K562 (cell line): ENCODE results near the gene MAGI2. TPM values are rescaled to one million over a fixed set of nuclear protein-coding genes. Genes with fewer than 3 reads are reported as not detected.

ENCODE experiments used
- ATAC-seq: fragments of 200-7000 bp; cut with Tn5 transposase; 3 replicates; pipeline ENCODE4 v1.9.1; 2020; ENCODE audit warnings: moderate library complexity
- BruUV-seq: library from RNA; stranded (reverse); fragments of 400-500 nt; replicated peaks from 2 replicates; lab custom pipeline; 2021; lab: Mats Ljungman, UMichigan
- CTCF ChIA-PET: fragments of 300-600 bp; formaldehyde crosslinking; extraction: SDS; loops from one replicate; lab custom pipeline; 2021; ENCODE audit warnings: low intra/inter-chr PET ratio; lab: Yijun Ruan, JAX
- POLR2A ChIA-PET: fragments of 300-600, 350-650 bp; sonication (Branson Sonifier 250); formaldehyde crosslinking; extraction: SDS; loops from one replicate; lab custom pipeline; 2021; ENCODE audit warnings: antibody characterized with exemption, inconsistent platforms; lab: Yijun Ruan, JAX
- DNase-seq, 4 experiments: peaks; one replicate each; pipeline versions ENCODE4 v3.0.0 to v3.0.0-alpha.2; 2011 to 2018; ENCODE audit warnings: low spot score in 3 of 4, mixed read lengths in 3 of 4; ENCODE audit errors: extremely low read depth in 1 of 4
- FAIRE-seq: peaks from 2 replicates; lab custom pipeline; 2011; peaks lifted over from hg19 to GRCh38; lab: Jason Lieb, UNC
- H2AFZ ChIP-seq: 2 replicates; pipeline ENCODE4 v1.6.0; 2011; ENCODE audit warnings: low read depth, low read length, control low read depth, inconsistent platforms
- H3K27ac ChIP-seq: fragments of 200-600 bp; 3 replicates; pipeline ENCODE4 v1.8.0; 2011; ENCODE audit warnings: low read depth, mild to moderate bottlenecking, control low read depth, inconsistent platforms, low read length, moderate library complexity, mixed read lengths; ENCODE audit errors: extremely low read depth
- H3K27me3 ChIP-seq, 2 experiments: fragments of 300-600 bp in 1 of 2; 2 replicates in 1 of 2; 3 replicates in 1 of 2; pipeline versions ENCODE4 v1.6.0 to v1.8.0; 2011; ENCODE audit warnings: inconsistent platforms in 2 of 2, low read length in 2 of 2, mild to moderate bottlenecking in 1 of 2, mixed read lengths in 1 of 2, moderate library complexity in 1 of 2; ENCODE audit not compliant: control insufficient read depth in 2 of 2, insufficient read depth in 2 of 2
- H3K36me3 ChIP-seq: fragments of 300-600 bp; 3 replicates; pipeline ENCODE4 v1.8.0; 2011; ENCODE audit warnings: mild to moderate bottlenecking, low read length, inconsistent platforms; ENCODE audit not compliant: control insufficient read depth, insufficient read depth
- H3K4me1 ChIP-seq, 2 experiments: fragments of 200-600 bp in 1 of 2; replicated peaks in 1 of 2; 2 replicates in 1 of 2; 3 replicates in 1 of 2; pipeline versions ENCODE4 v1.5.1 to v1.8.0; 2011; ENCODE audit warnings: inconsistent platforms in 2 of 2, low read length in 2 of 2, mild to moderate bottlenecking in 1 of 2, mixed read lengths in 1 of 2, moderate library complexity in 1 of 2; ENCODE audit not compliant: control insufficient read depth in 2 of 2, insufficient read depth in 2 of 2
- H3K4me2 ChIP-seq: 2 replicates; pipeline ENCODE4 v1.6.1; 2011; ENCODE audit warnings: low read length, control low read depth, inconsistent platforms, mixed read lengths; ENCODE audit not compliant: insufficient read depth
- H3K4me3 ChIP-seq: fragments of 200-600 bp; sonication (generic), shearing (Covaris generic); 2 replicates; pipeline ENCODE4 v1.5.1; 2016; ENCODE audit warnings: control low read depth, inconsistent platforms
- H3K79me2 ChIP-seq: fragments of 200-600 bp; 3 replicates; pipeline ENCODE4 v1.8.0; 2011; ENCODE audit warnings: low read length, inconsistent platforms; ENCODE audit not compliant: control insufficient read depth, insufficient read depth
- H3K9ac ChIP-seq, 2 experiments: 2 replicates each; pipeline versions ENCODE4 v1.6.0 to v1.6.1; 2011; ENCODE audit warnings: low read depth in 2 of 2, low read length in 2 of 2, control low read depth in 1 of 2, inconsistent platforms in 1 of 2, mild to moderate bottlenecking in 1 of 2, mixed read lengths in 1 of 2; ENCODE audit not compliant: insufficient read depth in 1 of 2
- H3K9me1 ChIP-seq: one replicate; pipeline ENCODE4 v1.6.0; 2011; ENCODE audit warnings: inconsistent platforms, mild to moderate bottlenecking, low read length, moderate library complexity; ENCODE audit not compliant: control insufficient read depth, insufficient read depth
- H3K9me3 ChIP-seq: replicated peaks from 2 replicates; pipeline ENCODE4 v1.5.1; 2011; ENCODE audit warnings: low read depth, low read length, inconsistent platforms; ENCODE audit not compliant: control insufficient read depth, insufficient read depth
- H4K20me1 ChIP-seq: replicated peaks from 2 replicates; pipeline ENCODE4 v1.6.1; 2011; ENCODE audit warnings: low read length, inconsistent platforms, mixed read lengths; ENCODE audit not compliant: control insufficient read depth, insufficient read depth
- CCNT2 ChIP-seq: IDR thresholded peaks from 2 replicates; pipeline ENCODE4 v1.6.1; 2011; ENCODE audit warnings: borderline replicate concordance, low read depth, mild to moderate bottlenecking, moderate library complexity, mixed read lengths, low read length; ENCODE audit not compliant: insufficient read length; ENCODE audit errors: extremely low read depth
- COPS2 ChIP-seq: fragments of 450-650 bp; conservative IDR thresholded peaks from 2 replicates; pipeline ENCODE4 v1.6.1; 2016; ENCODE audit warnings: mild to moderate bottlenecking, moderate library complexity
- ESRRB ChIP-seq: fragments of 250-450 bp; sonication (Bioruptor Pico); IDR thresholded peaks from 2 replicates; pipeline ENCODE4 v1.5.0; 2020; ENCODE audit warnings: mild to moderate bottlenecking, moderate library complexity, borderline replicate concordance
- RBM22 ChIP-seq: fragments of 200-400 bp; formaldehyde crosslinking; IDR thresholded peaks from 2 replicates; pipeline ENCODE4 v1.6.1; 2018; ENCODE audit warnings: low read length, low read depth; ENCODE audit not compliant: poor library complexity, severe bottlenecking
- ZNF707 ChIP-seq: fragments of 250-450 bp; sonication (Bioruptor Pico); conservative IDR thresholded peaks from 2 replicates; pipeline ENCODE4 v1.8.0; 2022; ENCODE audit warnings: inconsistent platforms, mild to moderate bottlenecking, moderate library complexity
- WGBS: fragments of 100-300 bp; shearing (Covaris generic); methylation state at CpG from one replicate; pipeline ENCODE4 v1.1.6; 2016; ENCODE audit warnings: low coverage, mixed read lengths; ENCODE audit not compliant: insufficient coverage; ENCODE audit errors: missing lambda C conversion rate; 5-methylcytosine and 5-hydroxymethylcytosine counted together
- in situ Hi-C: fragments of 300-500 bp; cut with MboI; formaldehyde crosslinking; loops from 4 replicates; pipeline ENCODE4 v1.15.0; 2018; ENCODE audit warnings: inconsistent platforms, mixed read lengths
- intact Hi-C: fragments of 100-400 bp; cut with micrococcal nuclease; formaldehyde crosslinking; loops from 2 replicates; pipeline ENCODE4 v1.14.2; 2022
- polyA plus RNA-seq, 8 experiments: library from polyadenylated mRNA; depleted of rRNA in 4 of 8; stranded (reverse) in 5 of 8; unstranded in 3 of 8; fragments of >200 nt; fragmentation: Nextera tagmentation in 2 of 8; fragmentation: Illumina TruSeq in 1 of 8; extraction: Ambion mirVana in 2 of 8; extraction: Trizol in 1 of 8; gene quantifications; 2 replicates each; pipeline versions ENCODE4 v1.2.1 to v1.2.3, GENCODE V29; 2011 to 2014; ENCODE audit warnings: inconsistent platforms in 1 of 8, missing spikeins in 1 of 8
- total RNA-seq, 7 experiments: library from RNA; depleted of rRNA in 6 of 7; stranded (reverse); fragments of >200 nt in 6 of 7; fragmentation: Illumina TruSeq in 2 of 7; extraction: Trizol in 2 of 7; gene quantifications; 2 replicates each; pipeline versions ENCODE4 v1.2.1 to v1.2.3, GENCODE V29; 2011 to 2021; ENCODE audit warnings: low replicate concordance in 1 of 7
- TF ChIP-seq, protein P1 (sequence below): fragments of 450-650 bp; conservative IDR thresholded peaks from 2 replicates; pipeline ENCODE4 v1.6.1; 2016; ENCODE audit warnings: missing genetic modification characterization, low read depth, mild to moderate bottlenecking, missing compliant biosample characterization, moderate library complexity
- TF ChIP-seq, protein P2 (sequence below): fragments of 200-800 bp; sonication (Bioruptor generic); IDR thresholded peaks from 2 replicates; pipeline ENCODE4 v1.6.1; 2017; ENCODE audit warnings: missing genetic modification characterization, missing compliant biosample characterization

Gene MAGI2
- total and polyA plus RNA-seq, 9 of the 15 experiments (the other 6 are each of a cell fraction or from before 2014, with no cell fraction given): 0.27 to 1.4 (median 0.70) TPM

DNA sequence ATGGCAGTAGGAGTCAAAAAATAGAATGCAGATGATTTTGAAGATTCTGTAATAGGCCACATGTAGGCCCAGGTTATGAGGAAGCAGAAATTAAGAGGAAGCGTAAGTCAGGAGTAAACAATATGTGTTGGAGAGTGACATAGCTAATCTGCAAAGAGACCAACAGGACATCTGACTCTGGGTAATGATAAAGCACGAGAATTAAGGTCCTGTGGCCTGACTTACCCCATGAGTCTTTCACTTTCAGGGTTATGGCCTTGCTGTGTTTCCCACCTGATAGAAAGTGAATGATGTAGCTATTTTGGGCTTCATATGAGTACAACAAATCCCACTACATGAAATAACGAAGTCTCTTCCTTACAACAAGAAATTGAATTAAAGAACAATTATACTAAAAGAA is 393.0 kb downstream of the MAGI2 start:
- FAIRE-seq: no peak
- CTCF ChIA-PET: no interaction called here

More for the DNA sequence above, 393.0 kb downstream of the MAGI2 start:
- intact Hi-C loops: no loop called here
- Histone ChIP-seq H4K20me1 (no peaks in the 10 kb centered on the region), H3K4me2 (no peak overlapping the region), H3K27me3 (no peaks in the 10 kb centered on the region), H3K4me1 (no peaks in the 10 kb centered on the region), H3K36me3 (no peaks in the 10 kb centered on the region), H3K79me2 (no peaks in the 10 kb centered on the region), H3K27ac (no peak overlapping the region), H3K4me3 (no peak overlapping the region)
- POLR2A ChIA-PET: no interaction called here
- in situ Hi-C loops: no loop called here
- TF ChIP-seq ESRRB (CRISPR knock-in tag) (no peak), CCNT2 (no peak), ZNF707 (CRISPR knock-in tag) (no peak), RBM22 (no peak), COPS2 (no peak)
- TF ChIP-seq, protein P1, sequence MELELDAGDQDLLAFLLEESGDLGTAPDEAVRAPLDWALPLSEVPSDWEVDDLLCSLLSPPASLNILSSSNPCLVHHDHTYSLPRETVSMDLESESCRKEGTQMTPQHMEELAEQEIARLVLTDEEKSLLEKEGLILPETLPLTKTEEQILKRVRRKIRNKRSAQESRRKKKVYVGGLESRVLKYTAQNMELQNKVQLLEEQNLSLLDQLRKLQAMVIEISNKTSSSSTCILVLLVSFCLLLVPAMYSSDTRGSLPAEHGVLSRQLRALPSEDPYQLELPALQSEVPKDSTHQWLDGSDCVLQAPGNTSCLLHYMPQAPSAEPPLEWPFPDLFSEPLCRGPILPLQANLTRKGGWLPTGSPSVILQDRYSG (tag): no peak
- TF ChIP-seq, protein P2, sequence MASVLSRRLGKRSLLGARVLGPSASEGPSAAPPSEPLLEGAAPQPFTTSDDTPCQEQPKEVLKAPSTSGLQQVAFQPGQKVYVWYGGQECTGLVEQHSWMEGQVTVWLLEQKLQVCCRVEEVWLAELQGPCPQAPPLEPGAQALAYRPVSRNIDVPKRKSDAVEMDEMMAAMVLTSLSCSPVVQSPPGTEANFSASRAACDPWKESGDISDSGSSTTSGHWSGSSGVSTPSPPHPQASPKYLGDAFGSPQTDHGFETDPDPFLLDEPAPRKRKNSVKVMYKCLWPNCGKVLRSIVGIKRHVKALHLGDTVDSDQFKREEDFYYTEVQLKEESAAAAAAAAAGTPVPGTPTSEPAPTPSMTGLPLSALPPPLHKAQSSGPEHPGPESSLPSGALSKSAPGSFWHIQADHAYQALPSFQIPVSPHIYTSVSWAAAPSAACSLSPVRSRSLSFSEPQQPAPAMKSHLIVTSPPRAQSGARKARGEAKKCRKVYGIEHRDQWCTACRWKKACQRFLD: no peak
- TF ChIP-seq, all 486 proteins: peak for 0
- H3K9me3 ChIP-seq: no peaks in the 10 kb centered on the region
- no peak overlapping the region for H3K9ac ChIP-seq
- no peak for DNase-seq
- WGBS: 3% methylated on average over 3 of the region's 3 CpGs
- no peak for ATAC-seq
- no TSS peak for BruUV-seq
- no peaks in the 10 kb centered on the region for H3K9me1 ChIP-seq
- H2AFZ ChIP-seq: no peak overlapping the region
